ENCODE results near the gene KCNAB2.

GRCh38 chr1:6133146-6133895, 87.6 kb downstream of the KCNAB2 start:
- TF ChIP-seq CTCF (IDR thresholded peaks at IDR 0.05): no peak
- no peak for TF ChIP-seq EZH2 (IDR thresholded peaks at IDR 0.05; ENCODE audit: borderline replicate concordance, insufficient read depth, low read depth, low read length, poor library complexity, severe bottlenecking)
